SK-N-SH treated with all-trans-retinoic acid at 6 μM for 48 hours (cell line): ENCODE measurements around the gene RPRD1A.

Experiments used
- ATAC-seq: fragments of 200-7000 bp; cut with Tn5 transposase; 3 replicates; pipeline ENCODE4 v1.9.1; 2020; ENCODE audit warnings: mild to moderate bottlenecking, moderate library complexity
- CSRNP3 ChIP-seq: fragments of 250-450 bp; sonication (Bioruptor Pico); IDR thresholded peaks from 2 replicates; pipeline ENCODE4 v1.5.1; 2021; ENCODE audit warnings: mild to moderate bottlenecking, moderate library complexity
- GLIS3 ChIP-seq: fragments of 250-450 bp; sonication (Bioruptor Pico); IDR thresholded peaks from 2 replicates; pipeline ENCODE4 v1.5.0; 2020; ENCODE audit warnings: mild to moderate bottlenecking, moderate library complexity
- ISL1 ChIP-seq: fragments of 250-450 bp; sonication (Bioruptor Pico); IDR thresholded peaks from 2 replicates; pipeline ENCODE4 v2.1.2; 2022; ENCODE audit warnings: mild to moderate bottlenecking, moderate library complexity
- OSR1 ChIP-seq: fragments of 250-450 bp; sonication (Bioruptor Pico); IDR thresholded peaks from 2 replicates; pipeline ENCODE4 v1.8.0; 2022; ENCODE audit warnings: moderate library complexity, mild to moderate bottlenecking, inconsistent platforms
- POU6F1 ChIP-seq: fragments of 250-450 bp; sonication (Bioruptor Pico); IDR thresholded peaks from 2 replicates; pipeline ENCODE4 v1.8.0; 2021; ENCODE audit warnings: low read depth, mild to moderate bottlenecking, moderate library complexity, borderline replicate concordance
- PPARA ChIP-seq: fragments of 250-450 bp; sonication (Bioruptor Pico); IDR thresholded peaks from 2 replicates; pipeline ENCODE4 v1.5.0; 2020; ENCODE audit warnings: mild to moderate bottlenecking, borderline replicate concordance
- SNAI2 ChIP-seq: fragments of 250-450 bp; sonication (Bioruptor Pico); IDR thresholded peaks from 2 replicates; pipeline ENCODE4 v1.5.0; 2020; ENCODE audit warnings: mild to moderate bottlenecking, moderate library complexity
- ZNF70 ChIP-seq: fragments of 450-650 bp; formaldehyde crosslinking; IDR thresholded peaks from 2 replicates; pipeline ENCODE4 v1.5.0; 2020; ENCODE audit warnings: mild to moderate bottlenecking, moderate library complexity
- TF ChIP-seq, protein P1 (sequence below): fragments of 250-450 bp; sonication (Bioruptor Pico); IDR thresholded peaks from 2 replicates; pipeline ENCODE4 v1.8.0; 2020; ENCODE audit warnings: mild to moderate bottlenecking, moderate library complexity, borderline replicate concordance
- TF ChIP-seq, protein P2 (sequence below): fragments of 250-450 bp; sonication (Bioruptor Pico); IDR thresholded peaks from 2 replicates; pipeline ENCODE4 v1.5.0; 2020; ENCODE audit warnings: mild to moderate bottlenecking, moderate library complexity
- TF ChIP-seq, protein P3 (sequence below): fragments of 250-450 bp; sonication (Bioruptor Pico); IDR thresholded peaks from 2 replicates; pipeline ENCODE4 v1.5.1; 2020; ENCODE audit warnings: low read depth, mild to moderate bottlenecking, moderate library complexity

RPRD1A gene

GRCh38 chr18:36046898-36047297 is 20.5 kb downstream of the RPRD1A start:
- no peak for ATAC-seq
- no peak for TF ChIP-seq PPARA (CRISPR knock-in tag)
- TF ChIP-seq, protein P1, sequence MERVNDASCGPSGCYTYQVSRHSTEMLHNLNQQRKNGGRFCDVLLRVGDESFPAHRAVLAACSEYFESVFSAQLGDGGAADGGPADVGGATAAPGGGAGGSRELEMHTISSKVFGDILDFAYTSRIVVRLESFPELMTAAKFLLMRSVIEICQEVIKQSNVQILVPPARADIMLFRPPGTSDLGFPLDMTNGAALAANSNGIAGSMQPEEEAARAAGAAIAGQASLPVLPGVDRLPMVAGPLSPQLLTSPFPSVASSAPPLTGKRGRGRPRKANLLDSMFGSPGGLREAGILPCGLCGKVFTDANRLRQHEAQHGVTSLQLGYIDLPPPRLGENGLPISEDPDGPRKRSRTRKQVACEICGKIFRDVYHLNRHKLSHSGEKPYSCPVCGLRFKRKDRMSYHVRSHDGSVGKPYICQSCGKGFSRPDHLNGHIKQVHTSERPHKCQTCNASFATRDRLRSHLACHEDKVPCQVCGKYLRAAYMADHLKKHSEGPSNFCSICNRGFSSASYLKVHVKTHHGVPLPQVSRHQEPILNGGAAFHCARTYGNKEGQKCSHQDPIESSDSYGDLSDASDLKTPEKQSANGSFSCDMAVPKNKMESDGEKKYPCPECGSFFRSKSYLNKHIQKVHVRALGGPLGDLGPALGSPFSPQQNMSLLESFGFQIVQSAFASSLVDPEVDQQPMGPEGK (CRISPR knock-in tag) = no peak

DNA sequence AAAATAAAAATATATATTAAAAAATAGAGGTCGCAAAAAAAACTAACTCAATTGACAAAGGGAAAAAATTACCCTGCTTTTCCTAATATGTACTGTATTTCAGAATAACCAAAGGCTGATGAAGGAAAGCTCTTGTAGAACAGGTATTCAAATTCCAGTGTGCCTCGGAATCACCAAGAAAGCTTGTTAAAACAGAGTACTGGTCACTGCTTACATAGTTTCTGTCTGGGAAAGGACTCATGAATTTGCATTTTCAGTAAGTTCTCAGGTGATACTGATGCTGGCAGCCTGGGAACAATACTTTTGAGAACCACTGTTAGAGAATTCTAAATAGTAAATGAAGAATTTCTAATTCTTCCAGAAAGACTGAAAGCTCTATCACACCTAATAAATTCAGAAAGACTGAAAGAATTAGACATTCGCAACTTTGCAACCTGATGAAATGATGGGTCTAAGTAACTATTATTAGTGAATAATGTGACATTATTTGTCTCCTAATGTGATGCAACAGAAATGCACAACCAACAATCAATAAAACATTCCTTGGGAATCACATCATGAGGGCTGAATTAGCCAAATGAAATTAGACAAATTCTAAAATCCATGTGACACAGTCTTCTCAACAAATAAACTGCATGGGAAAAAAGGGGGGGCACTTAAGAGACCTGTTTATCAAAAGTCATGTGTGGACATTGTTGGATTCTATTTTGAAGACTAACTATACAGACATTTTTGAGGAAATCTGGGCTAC is 21.9 kb downstream of the RPRD1A start:
- no peak for ATAC-seq
- TF ChIP-seq, protein P2, sequence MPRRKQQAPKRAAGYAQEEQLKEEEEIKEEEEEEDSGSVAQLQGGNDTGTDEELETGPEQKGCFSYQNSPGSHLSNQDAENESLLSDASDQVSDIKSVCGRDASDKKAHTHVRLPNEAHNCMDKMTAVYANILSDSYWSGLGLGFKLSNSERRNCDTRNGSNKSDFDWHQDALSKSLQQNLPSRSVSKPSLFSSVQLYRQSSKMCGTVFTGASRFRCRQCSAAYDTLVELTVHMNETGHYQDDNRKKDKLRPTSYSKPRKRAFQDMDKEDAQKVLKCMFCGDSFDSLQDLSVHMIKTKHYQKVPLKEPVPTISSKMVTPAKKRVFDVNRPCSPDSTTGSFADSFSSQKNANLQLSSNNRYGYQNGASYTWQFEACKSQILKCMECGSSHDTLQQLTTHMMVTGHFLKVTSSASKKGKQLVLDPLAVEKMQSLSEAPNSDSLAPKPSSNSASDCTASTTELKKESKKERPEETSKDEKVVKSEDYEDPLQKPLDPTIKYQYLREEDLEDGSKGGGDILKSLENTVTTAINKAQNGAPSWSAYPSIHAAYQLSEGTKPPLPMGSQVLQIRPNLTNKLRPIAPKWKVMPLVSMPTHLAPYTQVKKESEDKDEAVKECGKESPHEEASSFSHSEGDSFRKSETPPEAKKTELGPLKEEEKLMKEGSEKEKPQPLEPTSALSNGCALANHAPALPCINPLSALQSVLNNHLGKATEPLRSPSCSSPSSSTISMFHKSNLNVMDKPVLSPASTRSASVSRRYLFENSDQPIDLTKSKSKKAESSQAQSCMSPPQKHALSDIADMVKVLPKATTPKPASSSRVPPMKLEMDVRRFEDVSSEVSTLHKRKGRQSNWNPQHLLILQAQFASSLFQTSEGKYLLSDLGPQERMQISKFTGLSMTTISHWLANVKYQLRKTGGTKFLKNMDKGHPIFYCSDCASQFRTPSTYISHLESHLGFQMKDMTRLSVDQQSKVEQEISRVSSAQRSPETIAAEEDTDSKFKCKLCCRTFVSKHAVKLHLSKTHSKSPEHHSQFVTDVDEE (CRISPR knock-in tag) = no peak
- TF ChIP-seq GLIS3 (CRISPR knock-in tag) (no peak), ISL1 (CRISPR knock-in tag) (peak; percentile 55), OSR1 (CRISPR knock-in tag) (no peak)
- TF ChIP-seq, protein P3, sequence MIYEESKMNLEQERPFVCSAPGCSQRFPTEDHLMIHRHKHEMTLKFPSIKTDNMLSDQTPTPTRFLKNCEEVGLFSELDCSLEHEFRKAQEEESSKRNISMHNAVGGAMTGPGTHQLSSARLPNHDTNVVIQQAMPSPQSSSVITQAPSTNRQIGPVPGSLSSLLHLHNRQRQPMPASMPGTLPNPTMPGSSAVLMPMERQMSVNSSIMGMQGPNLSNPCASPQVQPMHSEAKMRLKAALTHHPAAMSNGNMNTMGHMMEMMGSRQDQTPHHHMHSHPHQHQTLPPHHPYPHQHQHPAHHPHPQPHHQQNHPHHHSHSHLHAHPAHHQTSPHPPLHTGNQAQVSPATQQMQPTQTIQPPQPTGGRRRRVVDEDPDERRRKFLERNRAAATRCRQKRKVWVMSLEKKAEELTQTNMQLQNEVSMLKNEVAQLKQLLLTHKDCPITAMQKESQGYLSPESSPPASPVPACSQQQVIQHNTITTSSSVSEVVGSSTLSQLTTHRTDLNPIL = peak; percentile 64; the same call in 1 of the 2 replicates

- TF ChIP-seq POU6F1 (CRISPR knock-in tag) (no peak), ZNF70 (CRISPR knock-in tag) (no peak), OSR1 (CRISPR knock-in tag) (no peak)
- no peak for ATAC-seq
Measured at GRCh38 chr18:36043153-36043552, 24.2 kb downstream of the RPRD1A start.

GRCh38 chr18:36041146-36041545 is 26.2 kb downstream of the RPRD1A start:
- no peak for ATAC-seq

More at GRCh38 chr18:36041146-36041545, 26.2 kb downstream of the RPRD1A start:
- TF ChIP-seq, protein P3 = no peak
- TF ChIP-seq OSR1 (CRISPR knock-in tag) (no peak), CSRNP3 (no peak), SNAI2 (no peak)
